Measurements from ENCODE around the gene ANO2.

Gene ANO2

DNA sequence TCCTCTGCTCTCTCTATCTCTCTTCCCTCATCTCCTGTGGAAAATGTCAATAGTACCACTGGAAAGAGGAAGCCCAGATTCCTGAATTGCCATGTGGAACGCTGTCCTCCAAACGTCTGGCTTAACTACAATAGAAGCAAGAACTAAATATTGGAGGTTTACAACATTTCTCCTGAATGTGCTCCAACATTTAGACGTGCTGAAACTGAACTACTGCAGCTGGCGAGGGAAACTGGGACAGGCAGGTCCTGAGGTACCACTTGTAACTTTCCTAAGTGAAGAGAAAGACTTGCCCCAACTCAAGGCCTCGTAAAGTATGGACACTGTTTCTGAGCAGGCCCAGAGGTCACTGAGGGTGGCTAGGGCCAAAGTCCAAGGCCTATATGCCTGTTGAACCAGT is 325.4 kb downstream of the ANO2 start:
- TF ChIP-seq, protein P1, sequence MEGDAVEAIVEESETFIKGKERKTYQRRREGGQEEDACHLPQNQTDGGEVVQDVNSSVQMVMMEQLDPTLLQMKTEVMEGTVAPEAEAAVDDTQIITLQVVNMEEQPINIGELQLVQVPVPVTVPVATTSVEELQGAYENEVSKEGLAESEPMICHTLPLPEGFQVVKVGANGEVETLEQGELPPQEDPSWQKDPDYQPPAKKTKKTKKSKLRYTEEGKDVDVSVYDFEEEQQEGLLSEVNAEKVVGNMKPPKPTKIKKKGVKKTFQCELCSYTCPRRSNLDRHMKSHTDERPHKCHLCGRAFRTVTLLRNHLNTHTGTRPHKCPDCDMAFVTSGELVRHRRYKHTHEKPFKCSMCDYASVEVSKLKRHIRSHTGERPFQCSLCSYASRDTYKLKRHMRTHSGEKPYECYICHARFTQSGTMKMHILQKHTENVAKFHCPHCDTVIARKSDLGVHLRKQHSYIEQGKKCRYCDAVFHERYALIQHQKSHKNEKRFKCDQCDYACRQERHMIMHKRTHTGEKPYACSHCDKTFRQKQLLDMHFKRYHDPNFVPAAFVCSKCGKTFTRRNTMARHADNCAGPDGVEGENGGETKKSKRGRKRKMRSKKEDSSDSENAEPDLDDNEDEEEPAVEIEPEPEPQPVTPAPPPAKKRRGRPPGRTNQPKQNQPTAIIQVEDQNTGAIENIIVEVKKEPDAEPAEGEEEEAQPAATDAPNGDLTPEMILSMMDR (conservative IDR thresholded peaks at IDR 0.05; ENCODE audit: low read depth, low read length): no peak
- H3K4me3 ChIP-seq (ENCODE audit: low read length): no peak overlapping the region

DNA sequence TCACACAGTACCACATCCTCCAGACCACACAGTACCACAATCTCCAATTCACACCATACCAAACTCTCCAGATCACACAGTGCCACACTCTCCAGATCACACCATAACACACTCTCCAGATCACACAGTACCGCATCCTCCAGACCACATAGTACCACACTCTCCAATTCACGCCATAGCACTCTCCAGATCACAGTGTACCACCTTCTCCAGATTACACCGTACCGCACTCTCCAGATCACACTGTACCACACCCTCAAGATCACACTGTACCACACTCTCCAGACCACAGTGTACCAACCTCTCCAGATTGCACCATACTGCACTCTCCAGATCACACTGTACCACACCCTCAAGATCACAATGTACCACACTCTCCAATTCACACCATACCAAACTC is 328.2 kb downstream of the ANO2 start:
- TF ChIP-seq, protein P1 (conservative IDR thresholded peaks at IDR 0.05; ENCODE audit: low read depth, low read length): no peak
- no peak overlapping the region for H3K4me3 ChIP-seq (ENCODE audit: low read length)
- no peak for DNase-seq (ENCODE audit: low read depth)

More for the DNA sequence above, 325.4 kb downstream of the ANO2 start:
- no peak for DNase-seq (ENCODE audit: low read depth)

DNA sequence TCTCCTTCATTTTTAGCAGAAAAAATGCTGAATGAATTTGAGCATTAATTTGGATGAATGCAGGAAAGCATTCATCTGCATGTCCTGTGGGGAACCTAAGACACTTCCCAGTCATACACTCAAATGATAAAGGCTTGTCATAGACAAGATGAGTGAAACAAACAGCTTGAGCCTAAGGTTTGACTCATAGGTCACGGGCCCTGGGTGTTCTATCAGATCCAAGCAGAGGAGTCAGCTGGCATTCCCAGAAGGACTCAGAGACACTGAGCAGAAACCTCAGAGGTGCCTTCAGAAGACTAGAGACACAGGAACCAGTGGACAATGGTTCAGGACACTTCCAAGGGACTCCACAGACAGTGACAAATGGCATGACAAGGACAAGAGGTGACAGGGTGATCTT is 329.3 kb downstream of the ANO2 start:
- TF ChIP-seq, protein P1 (conservative IDR thresholded peaks at IDR 0.05; ENCODE audit: low read depth, low read length): no peak
- no peak for DNase-seq (ENCODE audit: low read depth)
- no peak overlapping the region for H3K4me3 ChIP-seq (ENCODE audit: low read length)

DNA sequence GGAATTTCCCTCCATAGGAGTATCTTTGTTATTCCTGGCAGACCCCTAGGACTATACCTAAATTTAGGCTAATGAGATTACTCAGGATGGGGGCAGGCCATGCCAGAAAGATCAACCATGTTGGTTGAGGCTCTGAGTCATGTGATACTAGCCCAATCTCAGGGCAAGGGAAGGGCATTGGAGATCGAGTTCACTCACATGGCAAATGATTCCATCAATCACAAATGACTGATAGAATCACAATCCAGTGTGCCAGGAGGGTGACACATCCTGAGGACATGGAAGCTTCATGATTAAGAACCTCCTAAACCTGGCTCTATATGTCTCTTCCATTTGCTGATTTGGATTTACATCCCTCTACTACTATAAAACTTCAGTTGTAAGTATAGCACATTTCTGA is 330.8 kb downstream of the ANO2 start:
- TF ChIP-seq, protein P1 (conservative IDR thresholded peaks at IDR 0.05; ENCODE audit: low read depth, low read length): no peak
- DNase-seq (ENCODE audit: low read depth): no peak
- no peak overlapping the region for H3K4me3 ChIP-seq (ENCODE audit: low read length)

DNA sequence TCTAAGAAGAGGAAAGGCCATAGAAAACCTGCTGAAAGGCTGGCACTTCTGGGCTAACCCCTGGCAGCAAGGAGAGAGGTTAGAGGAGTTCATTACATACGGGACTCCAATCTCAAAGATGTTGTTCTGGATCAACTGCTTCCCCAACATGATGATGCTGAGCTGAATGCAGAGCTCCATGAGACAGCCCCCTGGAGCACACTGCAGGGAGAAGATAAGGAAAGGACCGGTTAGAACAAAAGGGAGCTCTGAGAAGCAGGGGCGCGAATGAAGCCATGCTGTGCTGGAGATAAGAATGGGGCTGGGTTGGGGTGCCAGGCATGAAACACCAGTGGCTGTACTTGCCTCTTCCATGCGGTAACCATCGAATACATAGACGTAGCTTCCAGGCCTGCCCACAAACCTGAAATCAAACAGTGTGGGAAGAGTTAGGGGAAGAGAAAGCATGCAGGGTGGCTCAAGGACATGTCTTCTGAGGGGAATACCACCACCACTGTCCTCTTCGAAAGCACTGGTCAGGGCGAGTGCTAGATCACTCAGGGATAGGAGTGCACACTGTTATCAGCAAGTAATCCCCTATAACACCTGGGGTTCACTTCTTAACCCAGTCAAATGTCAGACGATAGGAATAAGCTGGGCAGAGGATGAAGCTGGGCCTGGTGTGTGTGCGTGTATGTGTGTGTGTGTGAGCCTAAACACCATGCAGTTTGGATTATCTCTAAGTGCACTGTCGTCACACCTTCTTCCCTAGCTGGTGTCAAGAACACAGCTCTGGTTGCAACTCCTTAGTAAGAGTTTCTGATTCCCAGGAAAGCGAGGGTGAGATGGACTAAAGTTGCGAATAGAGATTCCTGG is 332.3 kb downstream of the ANO2 start:
- no peak overlapping the region for H3K4me3 ChIP-seq (ENCODE audit: low read length)
- DNase-seq (ENCODE audit: low read depth): no peak
- TF ChIP-seq, protein P1 (conservative IDR thresholded peaks at IDR 0.05; ENCODE audit: low read depth, low read length): no peak

DNA sequence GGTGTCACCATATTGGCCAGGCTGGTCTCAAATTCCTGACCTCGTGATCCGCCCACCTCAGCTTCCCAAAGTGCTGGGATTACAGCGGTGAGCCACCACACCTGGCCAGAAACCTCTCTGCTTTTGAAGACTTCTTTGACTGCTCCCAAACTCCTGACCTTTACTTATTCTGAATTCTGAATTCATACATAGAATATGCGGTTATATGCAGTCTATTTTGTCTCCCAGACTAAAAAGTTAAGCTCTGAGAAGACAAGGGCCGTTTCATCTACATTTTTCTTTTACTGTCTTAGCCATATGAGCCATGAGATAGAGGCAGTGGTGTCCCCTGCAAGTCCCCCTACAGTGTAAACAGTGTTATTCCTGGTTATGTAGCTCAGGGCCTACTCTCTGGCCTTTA is 333.9 kb downstream of the ANO2 start:
- TF ChIP-seq, protein P1 (conservative IDR thresholded peaks at IDR 0.05; ENCODE audit: low read depth, low read length): no peak
- H3K4me3 ChIP-seq (ENCODE audit: low read length): no peak overlapping the region
- DNase-seq (ENCODE audit: low read depth): no peak

DNA sequence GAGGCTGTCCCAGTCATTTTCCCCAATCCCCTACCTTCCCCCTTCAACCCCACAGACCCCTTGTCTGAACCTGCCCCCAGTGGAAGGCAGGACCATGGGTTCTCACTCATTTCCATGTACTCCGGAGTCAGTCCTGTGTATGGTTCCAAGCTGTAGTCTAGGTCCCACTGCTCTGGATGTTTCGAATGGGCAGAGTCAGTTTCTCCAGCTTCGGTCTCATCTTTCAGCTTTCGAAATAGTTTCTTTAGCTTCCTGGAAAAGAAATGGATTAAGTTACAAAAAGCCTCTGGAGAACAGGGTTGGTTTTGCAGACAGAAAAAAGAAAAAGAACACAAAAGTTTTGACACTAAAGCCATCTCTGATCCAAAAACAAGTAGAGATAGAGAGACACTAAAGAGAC is 345.7 kb downstream of the ANO2 start:
- H3K4me3 ChIP-seq (ENCODE audit: low read length): no peak overlapping the region
- TF ChIP-seq, protein P1 (conservative IDR thresholded peaks at IDR 0.05; ENCODE audit: low read depth, low read length): no peak
- DNase-seq (ENCODE audit: low read depth): no peak
